ENCODE results near the gene TSPAN18.

TSPAN18 gene

DNA sequence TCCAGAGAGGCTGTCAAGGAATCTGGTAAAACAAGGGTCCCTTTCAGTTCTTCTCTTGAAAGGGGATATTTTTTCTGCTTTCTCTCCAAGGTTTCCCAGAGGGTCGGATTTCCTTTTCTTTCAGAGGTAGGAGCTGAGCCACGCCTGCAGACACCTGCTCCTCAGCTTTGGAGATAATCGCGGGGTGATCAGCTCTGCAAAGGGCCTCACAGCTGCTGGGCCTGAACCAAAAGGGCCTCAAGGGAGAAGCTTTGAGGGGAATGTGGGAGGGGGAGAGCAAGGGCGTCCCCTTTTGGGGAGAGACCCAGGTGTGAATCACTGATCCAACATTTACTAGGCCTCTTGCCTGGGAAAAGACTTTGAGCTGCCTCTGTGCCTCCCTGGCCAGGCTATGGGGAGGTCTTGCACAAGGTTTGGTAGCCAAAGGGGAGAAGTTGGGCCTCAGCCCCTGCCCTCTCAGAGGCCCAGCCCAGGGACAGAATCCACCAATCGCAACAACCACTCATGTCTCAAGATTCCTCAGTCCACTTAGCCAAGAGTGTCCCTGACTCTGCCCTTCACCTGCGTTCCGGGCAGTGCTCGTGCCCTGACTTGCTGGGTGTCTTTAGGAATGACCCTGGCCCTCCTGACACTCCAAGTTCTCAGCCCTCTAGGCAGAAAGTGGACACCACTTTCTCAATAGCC is 237.9 kb downstream of the TSPAN18 start:
- Histone ChIP-seq H3K9ac (ENCODE audit: low read depth, low read length, poor library complexity, severe bottlenecking) (no peak overlapping the region), H3K4me2 (ENCODE audit: low read depth, low read length, poor library complexity, severe bottlenecking) (no peak overlapping the region), H3K9me3 (ENCODE audit: insufficient read depth, low read depth, low read length) (no peaks in the 10 kb centered on the region), H3K4me3 (ENCODE audit: low read length, poor library complexity, severe bottlenecking) (no peak overlapping the region), H4K20me1 (ENCODE audit: insufficient read depth, low read length, poor library complexity, severe bottlenecking) (no peaks in the 10 kb centered on the region), H3F3A (ENCODE audit: low read depth) (no peaks in the 10 kb centered on the region), H2AFZ (ENCODE audit: low read length) (no peak overlapping the region), H3K27me3 (ENCODE audit: insufficient read depth, low read length, poor library complexity, severe bottlenecking) (no peaks in the 10 kb centered on the region), H3K4me1 (ENCODE audit: insufficient read depth, low read length, poor library complexity, severe bottlenecking) (peaks cover 17% of the 10 kb centered on the region), H3K36me3 (ENCODE audit: insufficient read depth, low read length) (no peaks in the 10 kb centered on the region), H3K9me2 (replicated peaks; ENCODE audit: low read depth, low read length) (no peaks in the 10 kb centered on the region), H3K79me2 (ENCODE audit: insufficient read depth, low read length) (no peaks in the 10 kb centered on the region)
- TF ChIP-seq, protein P1, sequence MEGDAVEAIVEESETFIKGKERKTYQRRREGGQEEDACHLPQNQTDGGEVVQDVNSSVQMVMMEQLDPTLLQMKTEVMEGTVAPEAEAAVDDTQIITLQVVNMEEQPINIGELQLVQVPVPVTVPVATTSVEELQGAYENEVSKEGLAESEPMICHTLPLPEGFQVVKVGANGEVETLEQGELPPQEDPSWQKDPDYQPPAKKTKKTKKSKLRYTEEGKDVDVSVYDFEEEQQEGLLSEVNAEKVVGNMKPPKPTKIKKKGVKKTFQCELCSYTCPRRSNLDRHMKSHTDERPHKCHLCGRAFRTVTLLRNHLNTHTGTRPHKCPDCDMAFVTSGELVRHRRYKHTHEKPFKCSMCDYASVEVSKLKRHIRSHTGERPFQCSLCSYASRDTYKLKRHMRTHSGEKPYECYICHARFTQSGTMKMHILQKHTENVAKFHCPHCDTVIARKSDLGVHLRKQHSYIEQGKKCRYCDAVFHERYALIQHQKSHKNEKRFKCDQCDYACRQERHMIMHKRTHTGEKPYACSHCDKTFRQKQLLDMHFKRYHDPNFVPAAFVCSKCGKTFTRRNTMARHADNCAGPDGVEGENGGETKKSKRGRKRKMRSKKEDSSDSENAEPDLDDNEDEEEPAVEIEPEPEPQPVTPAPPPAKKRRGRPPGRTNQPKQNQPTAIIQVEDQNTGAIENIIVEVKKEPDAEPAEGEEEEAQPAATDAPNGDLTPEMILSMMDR (conservative IDR thresholded peaks at IDR 0.05; ENCODE audit: low read length) = no peak
- no peak for TF ChIP-seq EZH2phosphoT487 (IDR thresholded peaks at IDR 0.05; ENCODE audit: borderline replicate concordance)

DNA sequence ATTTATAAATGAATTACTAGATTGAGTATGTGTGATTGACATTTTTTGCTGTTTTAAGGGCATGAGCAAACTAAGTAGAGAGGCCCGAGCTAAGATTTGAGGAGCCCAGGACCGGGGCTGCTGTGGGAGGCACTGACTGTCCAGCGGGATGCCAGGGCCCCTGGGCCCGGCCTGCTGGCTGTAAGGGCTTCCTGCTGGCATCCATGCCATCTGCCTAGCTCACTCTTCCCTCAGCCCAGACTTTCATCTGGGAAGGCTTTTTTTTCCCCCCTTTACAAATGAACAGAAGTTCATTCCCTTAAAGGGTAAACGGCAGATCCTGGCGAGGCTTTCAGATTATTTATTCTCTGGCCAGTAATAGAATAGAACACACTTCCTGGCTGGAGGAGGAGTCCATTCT is 239.9 kb downstream of the TSPAN18 start:
- Histone ChIP-seq H3K36me3 (ENCODE audit: insufficient read depth, low read length) (no peaks in the 10 kb centered on the region), H3K4me3 (ENCODE audit: low read length, poor library complexity, severe bottlenecking) (no peak overlapping the region), H3K9me2 (replicated peaks; ENCODE audit: low read depth, low read length) (no peaks in the 10 kb centered on the region), H2AFZ (ENCODE audit: low read length) (no peak overlapping the region), H3K4me1 (ENCODE audit: insufficient read depth, low read length, poor library complexity, severe bottlenecking) (peaks cover 17% of the 10 kb centered on the region), H3K9ac (ENCODE audit: low read depth, low read length, poor library complexity, severe bottlenecking) (no peak overlapping the region), H4K20me1 (ENCODE audit: insufficient read depth, low read length, poor library complexity, severe bottlenecking) (no peaks in the 10 kb centered on the region), H3K79me2 (ENCODE audit: insufficient read depth, low read length) (no peaks in the 10 kb centered on the region), H3K9me3 (ENCODE audit: insufficient read depth, low read depth, low read length) (no peaks in the 10 kb centered on the region), H3K4me2 (ENCODE audit: low read depth, low read length, poor library complexity, severe bottlenecking) (no peak overlapping the region), H3F3A (ENCODE audit: low read depth) (no peaks in the 10 kb centered on the region), H3K27me3 (ENCODE audit: insufficient read depth, low read length, poor library complexity, severe bottlenecking) (no peaks in the 10 kb centered on the region)
- TF ChIP-seq, protein P1 (conservative IDR thresholded peaks at IDR 0.05; ENCODE audit: low read length) = no peak
- TF ChIP-seq EZH2phosphoT487 (IDR thresholded peaks at IDR 0.05; ENCODE audit: borderline replicate concordance) = no peak

DNA sequence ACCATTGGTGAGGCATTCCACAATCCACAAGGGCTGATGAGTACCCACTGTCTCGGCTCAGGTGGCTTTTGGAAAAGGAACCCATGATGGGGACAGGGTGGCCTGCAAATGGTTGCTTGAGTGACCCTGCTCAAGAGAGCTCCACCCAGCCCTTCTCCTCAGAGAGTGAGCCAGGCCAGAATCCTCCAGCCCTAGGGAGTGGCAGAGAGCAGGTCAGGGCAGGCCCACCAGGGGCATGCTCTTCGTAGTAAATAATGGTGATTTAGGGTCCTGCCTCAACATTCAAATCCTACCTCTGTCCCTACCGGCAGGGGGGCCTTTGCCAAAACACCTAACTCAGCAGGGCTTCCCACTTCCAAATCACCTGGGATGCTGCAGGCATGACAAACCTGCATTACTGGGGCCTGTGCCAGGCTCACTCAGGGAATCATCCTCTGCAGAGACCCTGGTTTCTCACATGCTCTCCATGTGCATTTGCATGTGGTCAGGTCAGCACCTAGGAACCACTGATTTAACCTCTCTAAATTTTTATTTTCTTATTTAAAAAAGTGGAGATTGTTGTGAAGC is 241.3 kb downstream of the TSPAN18 start:
- no peaks in the 10 kb centered on the region for H3K27me3 ChIP-seq (ENCODE audit: insufficient read depth, low read length, poor library complexity, severe bottlenecking)
- H3F3A ChIP-seq (ENCODE audit: low read depth) = no peaks in the 10 kb centered on the region
- H3K9me2 ChIP-seq (replicated peaks; ENCODE audit: low read depth, low read length) = no peaks in the 10 kb centered on the region
- H3K36me3 ChIP-seq (ENCODE audit: insufficient read depth, low read length) = no peaks in the 10 kb centered on the region
- H3K4me2 ChIP-seq (ENCODE audit: low read depth, low read length, poor library complexity, severe bottlenecking) = no peak overlapping the region
- no peaks in the 10 kb centered on the region for H3K79me2 ChIP-seq (ENCODE audit: insufficient read depth, low read length)
- H3K9ac ChIP-seq (ENCODE audit: low read depth, low read length, poor library complexity, severe bottlenecking) = no peak overlapping the region
- H3K4me1 ChIP-seq (ENCODE audit: insufficient read depth, low read length, poor library complexity, severe bottlenecking) = peaks cover 14% of the 10 kb centered on the region
- no peak overlapping the region for H2AFZ ChIP-seq (ENCODE audit: low read length)
- H3K4me3 ChIP-seq (ENCODE audit: low read length, poor library complexity, severe bottlenecking) = no peak overlapping the region
- TF ChIP-seq EZH2phosphoT487 (IDR thresholded peaks at IDR 0.05; ENCODE audit: borderline replicate concordance) = no peak
- TF ChIP-seq, protein P1 (conservative IDR thresholded peaks at IDR 0.05; ENCODE audit: low read length) = no peak
- no peaks in the 10 kb centered on the region for H4K20me1 ChIP-seq (ENCODE audit: insufficient read depth, low read length, poor library complexity, severe bottlenecking)
- no peaks in the 10 kb centered on the region for H3K9me3 ChIP-seq (ENCODE audit: insufficient read depth, low read depth, low read length)
